HCT116 (cell line): Measurements from ENCODE around the gene OR5A2. TPM values are rescaled to one million over a fixed set of nuclear protein-coding genes. Genes with fewer than 3 reads are reported as not detected.
"Not testable (repeated sequence)": the region's sequence is repeated elsewhere in the genome, so short reads cannot be mapped to it uniquely, and the experiment has no call there.

ENCODE experiments used
- ATAC-seq: fragments of 200-7000 bp; cut with Tn5 transposase; 2 replicates; pipeline ENCODE4 v1.9.1; 2020; ENCODE audit warnings: mild to moderate bottlenecking, moderate library complexity
- BruUV-seq: library from RNA; stranded (reverse); fragments of 400-500 nt; replicated peaks from 2 replicates; lab custom pipeline; 2021; lab: Mats Ljungman, UMichigan
- CTCF ChIA-PET: fragments of 300-600 bp; sonication (Branson Sonifier 250); formaldehyde crosslinking; loops from one replicate; lab custom pipeline; 2021; ENCODE audit warnings: antibody characterized with exemption; lab: Charles Lee
- POLR2A ChIA-PET: fragments of 300-600, 350-600 bp; sonication (Branson Sonifier 250); formaldehyde crosslinking; loops from one replicate; lab custom pipeline; 2021; ENCODE audit warnings: antibody characterized with exemption; lab: Charles Lee
- RAD21 ChIA-PET, 2 experiments: fragments of 300-600 bp; sonication (Branson Sonifier 250); formaldehyde crosslinking; loops; one replicate each; lab custom pipeline; 2023; ENCODE audit warnings: low total read pairs in 2 of 2; ENCODE audit not compliant: uncharacterized antibody in 2 of 2, unreplicated experiment in 2 of 2, low non-redundant PET in 1 of 2; lab: Charles Lee
- DNase-seq: peaks from one replicate; pipeline ENCODE4 v3.0.0-alpha.2; 2010; ENCODE audit warnings: low read depth, low spot score
- H2AFZ ChIP-seq: fragments of 200-600 bp; shearing (Covaris generic), sonication (generic); 2 replicates; pipeline ENCODE4 v1.6.1; 2017; ENCODE audit warnings: low read depth, mixed run types, mixed read lengths, antibody characterized with exemption, low read length; ENCODE audit not compliant: poor library complexity, severe bottlenecking
- H3K27ac ChIP-seq: 2 replicates; pipeline ENCODE4 v1.5.1; 2012; ENCODE audit warnings: low read depth, low read length
- H3K27me3 ChIP-seq: fragments of 200-600 bp; sonication (generic); 2 replicates; pipeline ENCODE4 v1.6.1; 2016; ENCODE audit warnings: mixed run types, low read length, mixed read lengths; ENCODE audit not compliant: insufficient read depth
- H3K36me3 ChIP-seq, 2 experiments: fragments of 200-500 bp in 1 of 2; fragments of 200-600 bp in 1 of 2; sonication (Bioruptor generic) in 1 of 2; sonication (generic) in 1 of 2; 2 replicates each; pipeline versions ENCODE4 v1.5.1 to v1.6.1; 2014 to 2016; ENCODE audit warnings: low read length in 2 of 2, inconsistent platforms in 1 of 2, mixed read lengths in 1 of 2, mixed run types in 1 of 2; ENCODE audit not compliant: insufficient read depth in 2 of 2, control insufficient read depth in 1 of 2
- H3K4me1 ChIP-seq, 2 experiments: fragments of 200-600 bp in 1 of 2; sonication (generic) in 1 of 2; 2 replicates each; pipeline versions ENCODE4 v1.5.1 to v1.6.1; 2012 to 2017; ENCODE audit warnings: low read length in 2 of 2, inconsistent platforms in 1 of 2, mild to moderate bottlenecking in 1 of 2, mixed read lengths in 1 of 2, mixed run types in 1 of 2, moderate library complexity in 1 of 2; ENCODE audit not compliant: insufficient read depth in 2 of 2, control insufficient read depth in 1 of 2
- H3K4me2 ChIP-seq: fragments of 200-600 bp; sonication (generic); 2 replicates; pipeline ENCODE4 v1.6.1; 2017; ENCODE audit warnings: mixed run types, low read length, mixed read lengths
- H3K4me3 ChIP-seq, 2 experiments: fragments of 200-600 bp in 1 of 2; sonication (generic) in 1 of 2; replicated peaks in 1 of 2; 2 replicates each; pipeline ENCODE4 v1.5.1; 2011 to 2016; ENCODE audit warnings: low read length in 2 of 2, control low read depth in 1 of 2, low read depth in 1 of 2, mild to moderate bottlenecking in 1 of 2, mixed read lengths in 1 of 2, mixed run types in 1 of 2
- H3K79me2 ChIP-seq: fragments of 200-600 bp; sonication (generic); 2 replicates; pipeline ENCODE4 v1.6.1; 2017; ENCODE audit warnings: mild to moderate bottlenecking, mixed run types, low read length, moderate library complexity, mixed read lengths; ENCODE audit not compliant: insufficient read depth
- H3K9ac ChIP-seq: fragments of 200-600 bp; sonication (generic); 2 replicates; pipeline ENCODE4 v1.6.1; 2016; ENCODE audit warnings: low read length, mixed read lengths
- H3K9me2 ChIP-seq: fragments of 200-600 bp; sonication (generic), shearing (Covaris generic); 2 replicates; pipeline ENCODE4 v1.6.1; 2017; ENCODE audit warnings: mixed run types, mild to moderate bottlenecking, moderate library complexity; ENCODE audit not compliant: insufficient read depth
- H3K9me3 ChIP-seq, 2 experiments: fragments of 200-500 bp in 1 of 2; fragments of 200-600 bp in 1 of 2; sonication (Bioruptor generic) in 1 of 2; sonication (generic) in 1 of 2; 2 replicates each; pipeline ENCODE4 v1.6.1; 2014 to 2017; ENCODE audit warnings: low read length in 2 of 2, mixed read lengths in 2 of 2, inconsistent platforms in 1 of 2, low read depth in 1 of 2, mild to moderate bottlenecking in 1 of 2, mixed run types in 1 of 2, moderate library complexity in 1 of 2; ENCODE audit not compliant: control insufficient read depth in 1 of 2, insufficient read depth in 1 of 2
- H4K20me1 ChIP-seq: fragments of 200-600 bp; sonication (generic), shearing (Covaris generic); 2 replicates; pipeline ENCODE4 v1.6.1; 2017; ENCODE audit warnings: mixed run types, mild to moderate bottlenecking, moderate library complexity; ENCODE audit not compliant: insufficient read depth
- ATF3 ChIP-seq: IDR thresholded peaks from 2 replicates; pipeline ENCODE4 v1.6.1; 2012
- CBX3 ChIP-seq: IDR thresholded peaks from 2 replicates; pipeline ENCODE4 v1.6.1; 2012; ENCODE audit warnings: low read depth
- FOSL1 ChIP-seq: IDR thresholded peaks from 2 replicates; pipeline ENCODE4 v1.6.1; 2012; ENCODE audit warnings: low read depth
- POLR2AphosphoS5 ChIP-seq: IDR thresholded peaks from 2 replicates; pipeline ENCODE4 v1.6.1; 2011; ENCODE audit warnings: mild to moderate bottlenecking, low read depth, low read length, moderate library complexity
- REST ChIP-seq: IDR thresholded peaks from 2 replicates; pipeline ENCODE4 v1.6.1; 2012; ENCODE audit warnings: low read depth
- SIN3A ChIP-seq: IDR thresholded peaks from 2 replicates; pipeline ENCODE4 v1.6.1; 2012; ENCODE audit warnings: low read depth
- SP1 ChIP-seq: IDR thresholded peaks from 2 replicates; pipeline ENCODE4 v1.6.1; 2012; ENCODE audit warnings: low read depth
- SRF ChIP-seq: IDR thresholded peaks from 2 replicates; pipeline ENCODE4 v1.6.1; 2012; ENCODE audit warnings: low read depth
- ZBTB33 ChIP-seq: IDR thresholded peaks from 2 replicates; pipeline ENCODE4 v1.6.1; 2011; ENCODE audit warnings: mild to moderate bottlenecking, low read length, moderate library complexity; ENCODE audit not compliant: insufficient replicate concordance; ENCODE audit errors: extremely low read depth
- intact Hi-C: fragments of 100-400 bp; cut with micrococcal nuclease; formaldehyde crosslinking; loops from 2 replicates; pipeline ENCODE4 v1.10.0; 2022
- total RNA-seq: library from RNA; stranded (reverse); gene quantifications from one replicate; pipeline ENCODE4 v1.2.1, GENCODE V29; 2021; ENCODE audit not compliant: unreplicated experiment

The OR5A2 gene
- total RNA-seq, 1 experiment from 2014 or later, result not detected

- no peak overlapping the region for H3K27ac ChIP-seq
- H3K9me3 ChIP-seq, result no peaks in the 10 kb centered on the region
- no peak overlapping the region for H3K4me3 ChIP-seq
- H3K4me2 ChIP-seq, result no peak overlapping the region
- no peaks in the 10 kb centered on the region for H4K20me1 ChIP-seq
- DNase-seq, result no peak
- H2AFZ ChIP-seq, result no peak overlapping the region
- intact Hi-C loops, result loop anchor here (5.0 kb wide), 1 partner anchor 34 kb away; no protein-coding TSS in a partner anchor
- no peaks in the 10 kb centered on the region for H3K79me2 ChIP-seq
- BruUV-seq, result no TSS peak
- POLR2A ChIA-PET, result no interaction called here
- no peaks in the 10 kb centered on the region for H3K36me3 ChIP-seq
- TF ChIP-seq SIN3A, result no peak
- TF ChIP-seq ZBTB33, result no peak
- no peak for TF ChIP-seq ATF3
- TF ChIP-seq FOSL1, result no peak
- TF ChIP-seq REST, result no peak
- TF ChIP-seq CBX3, result no peak
- no peak for TF ChIP-seq POLR2AphosphoS5
- TF ChIP-seq SRF, result no peak
- TF ChIP-seq SP1, result no peak
- RAD21 ChIA-PET, result no interaction called here
- no peaks in the 10 kb centered on the region for H3K9me2 ChIP-seq
- no peaks in the 10 kb centered on the region for H3K27me3 ChIP-seq
- H3K9ac ChIP-seq, result no peak overlapping the region
- no peak for ATAC-seq
- H3K4me1 ChIP-seq, result no peaks in the 10 kb centered on the region
- CTCF ChIA-PET, result no interaction called here
These were observed 22.3 kb upstream of the OR5A2 start for GRCh38 chr11:59448484-59448883.

- POLR2A ChIA-PET, CTCF ChIA-PET: not testable (repeated sequence)
These were observed 19.4 kb upstream of the OR5A2 start for GRCh38 chr11:59445624-59446023.

More at GRCh38 chr11:59445624-59446023, 19.4 kb upstream of the OR5A2 start:
- H3K4me3 ChIP-seq, RAD21 ChIA-PET, H2AFZ ChIP-seq, H4K20me1 ChIP-seq, H3K4me1 ChIP-seq, H3K4me2 ChIP-seq, H3K79me2 ChIP-seq, ATAC-seq, BruUV-seq, DNase-seq, H3K27me3 ChIP-seq, H3K9me2 ChIP-seq, H3K36me3 ChIP-seq, H3K9ac ChIP-seq, H3K9me3 ChIP-seq, H3K27ac ChIP-seq: not testable (repeated sequence)
- intact Hi-C loops, result loop anchor here (5.0 kb wide), 1 partner anchor 37 kb away; no protein-coding TSS in a partner anchor
